ENCODE data around the gene RBCK1.
A peak's percentile ranks its signal among the peaks of the same experiment; 100 is the strongest.
"Not testable (repeated sequence)": the region's sequence is repeated elsewhere in the genome, so short reads cannot be mapped to it uniquely, and the experiment has no call there.

The RBCK1 gene

DNA sequence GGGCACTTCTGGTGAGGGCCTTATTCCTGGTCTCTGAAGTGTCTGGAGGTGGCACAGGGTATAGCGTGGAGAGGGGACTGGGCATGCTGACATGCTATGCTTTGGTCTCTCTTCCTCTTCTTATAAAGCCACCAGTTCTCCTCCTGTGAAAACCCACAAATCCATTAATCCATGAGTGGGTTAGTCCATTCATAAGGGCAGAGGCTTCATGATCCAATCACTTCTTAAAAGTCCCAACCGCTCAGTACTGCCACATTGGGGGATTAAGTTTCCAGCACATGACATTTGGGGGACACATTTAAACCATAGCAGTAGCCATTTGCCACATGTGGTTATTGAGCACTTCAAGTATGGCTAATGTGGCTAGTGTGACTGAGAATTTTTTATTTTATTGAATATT lies 31.3 kb upstream of the RBCK1 start:
- no peak for TF ChIP-seq CTCF (IDR thresholded peaks at IDR 0.05; ENCODE audit: low read depth, low read length, missing control alignments)
- DNase-seq (ENCODE audit: extremely low read depth, low read depth), result no peak
- H3K4me3 ChIP-seq (replicated peaks; ENCODE audit: low read depth, low read length), result no peak overlapping the region

DNA sequence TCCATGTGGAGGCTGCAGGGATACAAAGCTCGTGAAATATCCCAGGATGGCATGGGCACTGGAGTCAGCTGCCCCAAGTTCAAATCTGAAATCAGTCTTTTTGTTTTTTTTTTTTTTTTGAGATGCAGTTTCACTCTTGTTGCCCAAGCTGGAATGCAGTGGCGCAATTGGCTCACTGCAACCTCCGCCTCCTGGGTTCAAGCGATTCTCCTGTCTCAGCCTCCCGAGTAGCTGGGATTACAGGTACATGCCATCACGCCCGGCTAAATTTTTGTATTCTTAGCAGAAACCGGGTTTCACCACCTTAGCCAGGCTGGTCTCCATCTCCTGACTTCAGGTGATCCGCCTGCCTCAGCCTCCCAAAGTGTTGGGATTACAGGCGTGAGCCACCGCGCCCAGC lies 30.5 kb upstream of the RBCK1 start:
- H3K4me3 ChIP-seq (replicated peaks; ENCODE audit: low read depth, low read length); DNase-seq (ENCODE audit: extremely low read depth, low read depth): not testable (repeated sequence)

DNA sequence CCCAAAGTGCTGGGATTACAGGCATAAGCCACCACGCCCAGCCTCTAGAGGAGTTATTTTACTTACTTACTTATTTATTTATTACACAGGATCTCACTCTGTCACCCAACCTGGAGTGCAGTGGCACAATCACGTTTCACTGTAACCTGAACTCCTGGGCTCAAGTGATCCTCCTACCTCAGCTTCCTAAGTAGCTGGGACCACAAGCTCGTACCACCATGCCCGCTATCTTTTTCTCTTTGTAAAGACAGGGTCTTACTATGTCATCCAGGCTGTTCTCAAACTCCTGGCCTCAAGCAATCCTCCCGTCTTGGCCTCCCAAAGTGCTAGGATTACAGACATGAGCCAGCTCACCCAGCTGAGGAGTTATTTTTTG lies 29.1 kb upstream of the RBCK1 start:
- TF ChIP-seq CTCF (IDR thresholded peaks at IDR 0.05; ENCODE audit: low read depth, low read length, missing control alignments), result no peak
- H3K4me3 ChIP-seq (replicated peaks; ENCODE audit: low read depth, low read length), result no peak overlapping the region
- DNase-seq (ENCODE audit: extremely low read depth, low read depth), result no peak

- peak overlapping the region; percentile 67 for H3K4me3 ChIP-seq (replicated peaks; ENCODE audit: low read depth, low read length)
- no peak for DNase-seq (ENCODE audit: extremely low read depth, low read depth)
- TF ChIP-seq CTCF (IDR thresholded peaks at IDR 0.05; ENCODE audit: low read depth, low read length, missing control alignments), result no peak
Observed at GRCh38 chr20:380763-381580, 27.1 kb upstream of the RBCK1 start.

DNA sequence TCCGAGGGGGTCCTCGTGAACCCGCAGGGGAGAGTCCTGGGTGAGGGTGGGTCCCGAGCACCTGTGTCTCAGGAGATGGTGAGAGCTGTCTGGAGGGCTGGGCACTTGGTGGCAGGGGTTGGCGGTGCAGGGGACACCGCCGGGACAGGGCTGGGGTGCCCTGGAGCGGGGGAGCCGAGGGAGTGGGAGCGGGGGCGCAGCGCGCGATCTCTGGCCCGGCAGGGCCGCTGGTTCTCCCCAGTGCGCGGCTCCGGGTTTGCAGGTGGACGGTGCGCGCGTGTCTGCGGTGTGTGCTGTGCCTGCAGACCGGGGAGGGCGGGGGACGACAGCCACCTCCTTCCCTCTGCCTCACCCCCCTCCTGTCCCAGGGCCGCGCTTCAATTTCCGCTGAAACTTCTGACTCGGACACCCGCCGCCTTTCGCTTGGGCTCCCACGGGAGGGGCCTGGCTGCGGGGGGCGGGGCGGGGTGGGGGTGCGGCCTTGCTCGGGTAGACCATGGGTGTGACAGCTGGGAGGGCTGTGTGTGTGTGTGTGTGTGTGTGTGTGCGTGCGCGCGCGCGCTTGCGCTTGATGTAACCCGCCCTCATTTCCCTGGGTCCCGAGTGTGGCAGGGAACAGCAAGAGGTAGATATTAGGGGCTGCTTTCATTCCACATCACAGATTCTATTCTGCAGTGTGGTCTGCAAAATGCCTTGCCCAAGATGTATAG lies 26.4 kb upstream of the RBCK1 start:
- no peak for TF ChIP-seq CTCF (IDR thresholded peaks at IDR 0.05; ENCODE audit: low read depth, low read length, missing control alignments)

DNA sequence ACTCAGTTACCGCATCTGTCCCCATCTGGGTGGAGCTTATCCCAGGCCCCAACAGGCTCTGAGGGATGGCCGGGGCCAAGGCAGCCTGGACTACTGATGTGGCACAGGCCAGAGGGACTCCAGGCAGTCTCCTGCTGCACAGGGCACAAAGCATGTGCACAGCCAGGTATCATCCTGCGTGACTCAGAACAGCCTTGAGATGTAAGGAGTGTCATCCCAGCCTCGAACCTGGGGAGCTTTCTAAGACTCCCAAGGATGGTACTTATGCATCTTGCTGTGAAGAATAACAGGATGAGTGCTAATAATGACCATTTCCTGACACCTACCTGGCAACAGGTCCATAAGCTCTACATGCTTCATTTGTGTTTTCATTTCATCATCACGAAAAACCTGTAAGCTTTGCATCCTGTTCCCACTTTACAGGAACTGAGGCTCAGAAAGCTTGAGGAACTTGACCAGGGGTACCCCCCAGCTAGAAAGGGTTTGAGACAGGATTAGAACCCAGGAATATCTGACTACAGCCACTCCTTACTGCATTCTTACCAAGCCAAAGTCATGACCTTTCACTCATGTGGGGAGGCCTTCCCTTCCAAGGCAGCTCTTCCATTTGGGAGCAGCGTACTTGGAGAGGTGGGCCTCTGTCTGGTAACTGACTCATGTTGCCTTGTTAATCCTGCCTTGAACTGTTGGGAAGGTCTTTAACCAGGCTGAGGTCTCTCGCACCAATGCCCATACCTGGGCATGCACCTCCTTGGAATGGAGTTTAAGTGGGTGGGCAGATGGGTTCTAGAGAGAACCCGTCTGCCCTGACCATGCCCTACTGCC lies 25.6 kb upstream of the RBCK1 start:
- peak overlapping the region; percentile 67 for H3K4me3 ChIP-seq (replicated peaks; ENCODE audit: low read depth, low read length)
- TF ChIP-seq CTCF (IDR thresholded peaks at IDR 0.05; ENCODE audit: low read depth, low read length, missing control alignments), result no peak
- DNase-seq (ENCODE audit: extremely low read depth, low read depth), result no peak

More for the DNA sequence above, 26.4 kb upstream of the RBCK1 start:
- DNase-seq (ENCODE audit: extremely low read depth, low read depth), result peak; percentile 32
- H3K4me3 ChIP-seq (replicated peaks; ENCODE audit: low read depth, low read length), result peak overlapping the region; percentile 67

DNA sequence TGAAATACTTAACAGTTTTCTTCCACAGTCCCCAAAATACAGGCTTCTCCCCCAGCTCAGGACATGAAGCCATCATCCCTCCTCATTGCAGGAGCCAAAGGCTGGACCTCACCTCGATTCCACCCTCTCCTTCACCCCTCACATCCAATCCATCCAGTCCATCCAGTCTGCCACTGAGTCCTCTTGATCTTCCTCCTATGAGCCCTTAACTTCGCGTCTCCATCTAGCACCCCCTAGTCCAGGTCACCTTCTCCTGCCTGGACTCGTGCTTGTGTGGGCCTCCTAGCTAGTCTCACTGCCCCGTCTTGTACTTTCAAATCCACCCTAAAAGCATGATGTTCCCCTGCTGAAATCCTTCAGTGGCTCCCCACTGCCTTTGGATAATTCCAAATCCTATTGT lies 24.2 kb upstream of the RBCK1 start:
- no peak for TF ChIP-seq CTCF (IDR thresholded peaks at IDR 0.05; ENCODE audit: low read depth, low read length, missing control alignments)
- no peak for DNase-seq (ENCODE audit: extremely low read depth, low read depth)
- no peak overlapping the region for H3K4me3 ChIP-seq (replicated peaks; ENCODE audit: low read depth, low read length)

All from HFF-Myc (cell line).